Measurements from ENCODE around the gene HMGCS1. TPM values are rescaled to one million over a fixed set of nuclear protein-coding genes. Genes with fewer than 3 reads are reported as not detected.

HMGCS1 gene
- total and polyA plus RNA-seq, 2 of the 8 experiments (the other 6 are each of a cell fraction or from before 2014, with no cell fraction given) = 63.6 to 236 TPM

DNA sequence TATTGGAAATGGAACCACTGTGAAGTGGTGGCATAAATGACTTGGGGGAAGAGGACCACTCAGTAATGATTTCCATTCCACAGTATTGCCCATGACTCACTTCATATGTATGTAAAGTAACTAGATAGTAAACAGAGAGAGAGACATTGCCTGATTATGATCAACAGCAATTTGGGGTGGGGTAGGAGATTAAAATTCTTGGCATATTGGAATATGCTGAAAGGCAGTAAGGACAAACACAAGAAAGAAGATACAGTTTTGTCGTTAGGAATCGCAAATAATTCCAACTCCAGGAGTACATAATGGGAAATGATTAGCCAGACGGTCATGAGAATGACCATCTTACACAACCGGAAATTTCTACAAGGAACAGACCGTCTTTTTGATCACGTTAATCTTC, 1.5 kb upstream of the HMGCS1 start (continued):
- no peak for TF ChIP-seq RBBP5 (IDR thresholded peaks at IDR 0.05; ENCODE audit: borderline replicate concordance, low read depth, low read length)
- no peak for TF ChIP-seq ASH2L (IDR thresholded peaks at IDR 0.05; ENCODE audit: low read length)

Data from H1 (cell line).